CD4-positive, alpha-beta T cell treated with Interleukin-4 for 4 hours (primary cell): ENCODE data around the gene PRR7.

Experiments used
- DNase-seq: peaks from one replicate; pipeline ENCODE4 v3.0.0-alpha.2; 2020

Gene PRR7

DNA sequence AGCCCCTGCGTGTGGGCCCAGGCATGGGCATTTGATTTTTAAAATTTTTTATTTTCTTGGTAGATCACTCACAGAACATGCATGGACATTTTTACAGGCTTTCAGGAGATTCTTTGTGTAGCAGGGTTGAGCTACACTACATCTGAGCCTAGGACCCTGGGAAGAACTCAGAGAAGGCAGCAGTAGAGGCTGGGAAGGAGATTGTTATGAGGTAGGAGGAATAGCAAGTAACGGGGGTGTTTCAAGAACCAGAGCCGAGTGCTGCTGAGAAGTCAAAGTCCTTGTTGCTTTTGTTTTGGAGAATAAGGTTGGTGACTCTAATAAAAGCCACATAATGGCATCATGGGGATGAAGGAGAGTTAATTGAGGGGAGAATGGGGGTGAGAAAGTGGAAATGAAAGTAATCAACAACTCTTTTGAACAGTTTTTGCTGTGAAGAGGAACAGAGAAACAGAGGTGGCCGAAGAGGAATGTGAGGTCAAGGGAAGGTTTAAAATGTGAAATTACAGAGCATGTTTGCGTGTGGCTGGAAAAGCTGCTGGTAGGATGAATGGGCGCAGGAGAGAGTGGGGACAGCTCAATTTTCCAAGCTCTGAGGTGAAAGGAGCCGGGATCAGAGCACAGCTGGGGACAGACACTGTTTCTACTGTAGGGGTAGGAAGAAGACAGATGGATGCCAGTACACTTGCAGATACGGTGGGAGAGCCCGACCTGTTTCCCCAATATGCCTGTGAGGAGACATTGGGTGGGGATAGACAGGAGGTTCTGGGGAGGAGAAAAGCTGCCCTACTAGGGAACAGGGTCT, 55.5 kb downstream of the PRR7 start:
- DNase-seq: no peak

DNA sequence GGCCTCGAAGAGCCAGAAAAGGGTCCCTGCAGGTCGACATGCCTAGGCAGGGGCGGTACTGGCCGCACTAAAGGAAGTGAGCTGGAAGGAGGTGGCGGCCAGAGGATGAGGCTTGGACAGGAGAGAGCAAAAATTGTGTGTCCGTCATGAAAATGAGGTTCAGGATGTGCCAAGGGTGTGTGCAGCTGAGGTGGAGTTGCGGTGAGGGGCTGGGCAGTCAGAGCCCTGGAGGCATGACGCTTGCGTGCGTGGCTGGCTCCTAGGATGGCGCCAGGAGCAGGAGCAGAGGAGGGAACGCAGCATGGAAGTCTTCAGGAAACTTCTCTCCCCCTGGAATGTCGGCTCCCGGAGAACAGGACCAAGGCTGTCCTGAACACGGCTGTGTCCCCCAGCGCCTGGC, 56.3 kb downstream of the PRR7 start:
- no peak for DNase-seq

DNA sequence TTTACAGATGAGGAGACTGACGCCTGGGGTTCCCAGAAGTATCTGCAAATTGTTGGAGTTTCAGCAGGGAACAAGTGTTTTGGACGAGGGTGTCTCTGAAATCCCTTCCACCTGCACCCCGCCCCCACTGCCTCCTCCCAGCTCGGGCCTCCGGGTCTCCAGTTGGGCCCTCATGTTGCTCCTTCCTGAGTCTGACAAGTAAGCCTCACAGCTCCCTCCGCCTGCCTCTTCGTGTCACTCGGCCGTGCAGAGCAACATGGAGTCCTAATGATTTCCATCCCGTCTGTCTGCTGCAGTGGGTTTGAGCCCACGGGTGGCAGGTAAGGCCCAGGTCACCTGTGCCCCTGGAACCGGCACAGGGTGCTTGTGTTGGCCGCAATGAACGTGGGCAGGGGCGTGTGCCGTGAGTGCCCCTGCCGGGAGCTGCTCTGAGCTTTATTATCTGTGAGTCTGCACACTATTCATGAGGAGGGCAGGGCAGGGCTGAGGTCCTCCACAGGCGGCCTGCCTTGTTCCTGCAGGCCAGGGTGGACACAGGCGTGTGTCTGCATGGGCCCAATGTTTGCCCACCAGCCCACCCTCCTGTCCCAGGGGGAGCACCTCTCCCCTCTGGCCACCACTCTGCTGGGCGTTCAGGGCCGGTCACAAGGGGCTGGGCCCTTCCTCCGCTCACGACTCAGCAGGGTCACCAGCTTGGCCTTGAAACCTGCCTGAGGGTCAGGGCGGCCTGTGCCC, 56.9 kb downstream of the PRR7 start:
- no peak for DNase-seq

DNA sequence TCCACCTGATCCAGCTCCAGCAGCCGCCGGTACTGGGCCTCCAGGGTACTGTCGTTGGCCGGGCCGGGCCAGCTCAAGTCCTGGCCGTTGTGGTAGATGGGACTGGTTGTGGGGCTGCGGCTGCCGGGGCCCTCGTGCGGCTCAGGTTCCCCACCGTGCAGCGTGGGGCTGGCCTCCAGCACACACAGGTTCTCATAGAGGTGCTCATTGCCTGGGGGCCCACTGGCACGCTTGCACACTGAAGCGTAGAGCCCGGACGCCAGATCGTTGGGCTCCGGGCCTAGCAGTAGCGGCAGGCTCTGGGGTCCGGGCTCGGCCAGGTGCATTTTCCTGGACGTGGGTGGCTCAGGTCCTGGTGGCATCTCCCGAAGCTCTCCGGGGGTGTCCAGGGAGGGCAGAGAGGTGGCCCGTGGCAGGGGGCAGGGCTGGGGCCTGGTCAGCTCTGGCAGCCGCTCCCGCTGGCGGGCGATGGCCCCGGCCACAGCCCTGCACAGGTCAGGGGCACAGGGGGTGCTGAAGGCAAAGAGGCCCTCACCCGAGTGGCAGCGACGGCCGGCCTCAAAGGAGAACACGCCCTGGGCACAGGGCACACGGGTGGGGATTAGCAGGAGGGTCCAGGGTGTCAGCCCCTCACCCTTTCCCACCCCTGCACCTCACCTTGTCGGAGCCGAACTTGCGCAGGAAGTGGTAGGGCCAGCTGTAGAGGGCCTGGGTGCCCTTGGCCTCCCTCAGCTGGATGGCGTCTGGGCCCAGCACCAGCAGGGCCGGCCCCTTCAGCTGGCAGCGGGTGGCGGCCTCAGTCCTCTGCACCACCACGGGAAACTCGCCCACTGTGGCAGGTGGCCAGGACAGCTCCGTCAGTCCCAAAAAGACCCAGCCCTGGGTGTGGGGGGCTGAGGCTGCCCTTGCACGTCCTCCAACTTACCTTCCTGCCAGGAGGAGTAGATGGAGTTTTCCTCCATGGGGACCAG, 57.8 kb downstream of the PRR7 start:
- no peak for DNase-seq

DNA sequence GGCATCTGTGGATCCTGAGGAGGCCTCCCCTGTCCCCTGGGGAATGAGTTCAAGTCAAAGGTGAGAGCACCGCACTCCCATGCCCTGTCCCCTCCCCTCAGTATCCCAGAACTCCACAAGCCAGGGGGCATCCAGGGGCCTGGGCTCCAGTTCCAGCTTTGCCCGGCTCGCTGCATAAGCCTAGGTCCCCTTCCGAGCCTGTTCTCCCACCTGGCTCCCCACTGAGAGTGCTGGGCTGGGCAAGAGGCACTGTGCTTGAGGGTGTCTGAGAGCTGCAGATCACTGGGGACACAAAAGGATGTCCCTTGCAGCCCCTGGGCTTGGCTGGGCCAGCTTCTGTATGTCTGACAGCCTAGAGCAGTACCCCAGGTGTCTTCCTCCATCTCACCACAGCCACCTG, 58.5 kb downstream of the PRR7 start:
- DNase-seq: no peak
